Muscle layer of colon (tissue), 2 donors: Measurements from ENCODE around the gene GNAT3.

Experiments
- H3K27ac ChIP-seq: one replicate; pipeline ENCODE4 v1.7.0; 2013; ENCODE audit warnings: low read depth, mild to moderate bottlenecking, low read length, moderate library complexity
- H3K27me3 ChIP-seq, 2 donors: one replicate each; pipeline ENCODE4 v1.7.0; 2013; ENCODE audit warnings: low read length in 2 of 2, mild to moderate bottlenecking in 2 of 2; ENCODE audit not compliant: insufficient read depth in 2 of 2, control insufficient read depth in 1 of 2
- H3K36me3 ChIP-seq: one replicate; pipeline ENCODE4 v1.7.0; 2013; ENCODE audit warnings: mild to moderate bottlenecking, low read length; ENCODE audit not compliant: insufficient read depth
- H3K4me1 ChIP-seq: one replicate; pipeline ENCODE4 v1.7.0; 2013; ENCODE audit warnings: mild to moderate bottlenecking, low read length; ENCODE audit not compliant: insufficient read depth
- H3K4me3 ChIP-seq, 2 donors: one replicate each; pipeline ENCODE4 v1.7.0; 2013; ENCODE audit warnings: low read length in 2 of 2, low read depth in 1 of 2, mild to moderate bottlenecking in 1 of 2, moderate library complexity in 1 of 2
- H3K9ac ChIP-seq: one replicate; pipeline ENCODE4 v1.7.0; 2013; ENCODE audit warnings: low read length
- H3K9me3 ChIP-seq: one replicate; pipeline ENCODE4 v1.7.0; 2013; ENCODE audit warnings: mild to moderate bottlenecking, low read length
- donor health status: abdominal sarcoma.
- donor health status: Adenocarcinoma of cecum.

The GNAT3 gene

GRCh38 chr7:80529362-80529761, 17.5 kb upstream of the GNAT3 start:
- H3K4me1 ChIP-seq: no peaks in the 10 kb centered on the region
- no peaks in the 10 kb centered on the region for H3K36me3 ChIP-seq
- no peak overlapping the region for H3K27ac ChIP-seq
- H3K9me3 ChIP-seq: no peaks in the 10 kb centered on the region
- no peaks in the 10 kb centered on the region for H3K27me3 ChIP-seq
- H3K9ac ChIP-seq: no peak overlapping the region
- no peak overlapping the region for H3K4me3 ChIP-seq

GRCh38 chr7:80528689-80529088, 16.8 kb upstream of the GNAT3 start:
- H3K27me3 ChIP-seq: no peaks in the 10 kb centered on the region
- no peak overlapping the region for H3K4me3 ChIP-seq
- no peak overlapping the region for H3K27ac ChIP-seq
- no peaks in the 10 kb centered on the region for H3K4me1 ChIP-seq
- H3K9ac ChIP-seq: no peak overlapping the region
- no peaks in the 10 kb centered on the region for H3K9me3 ChIP-seq
- no peaks in the 10 kb centered on the region for H3K36me3 ChIP-seq

- no peaks in the 10 kb centered on the region for H3K4me1 ChIP-seq
- H3K4me3 ChIP-seq: no peak overlapping the region
- no peak overlapping the region for H3K27ac ChIP-seq
Observed at GRCh38 chr7:80526472-80526871, 14.6 kb upstream of the GNAT3 start.

GRCh38 chr7:80524693-80525092, 12.8 kb upstream of the GNAT3 start:
- H3K4me1 ChIP-seq: no peaks in the 10 kb centered on the region
- no peak overlapping the region for H3K9ac ChIP-seq
- no peaks in the 10 kb centered on the region for H3K9me3 ChIP-seq
- no peaks in the 10 kb centered on the region for H3K36me3 ChIP-seq
- H3K27me3 ChIP-seq: no peaks in the 10 kb centered on the region
- H3K4me3 ChIP-seq: no peak overlapping the region
- no peak overlapping the region for H3K27ac ChIP-seq

More at GRCh38 chr7:80526472-80526871, 14.6 kb upstream of the GNAT3 start:
- Histone ChIP-seq H3K36me3 (no peaks in the 10 kb centered on the region), H3K9me3 (no peaks in the 10 kb centered on the region), H3K27me3 (no peaks in the 10 kb centered on the region), H3K9ac (no peak overlapping the region)

GRCh38 chr7:80521809-80522208, 9.9 kb upstream of the GNAT3 start:
- H3K27ac ChIP-seq: no peak overlapping the region
- H3K4me1 ChIP-seq: no peaks in the 10 kb centered on the region
- no peak overlapping the region for H3K9ac ChIP-seq
- H3K4me3 ChIP-seq: no peak overlapping the region
- no peaks in the 10 kb centered on the region for H3K27me3 ChIP-seq
- no peaks in the 10 kb centered on the region for H3K9me3 ChIP-seq
- no peaks in the 10 kb centered on the region for H3K36me3 ChIP-seq

- Histone ChIP-seq H3K9me3 (no peaks in the 10 kb centered on the region), H3K27me3 (no peaks in the 10 kb centered on the region), H3K9ac (no peak overlapping the region), H3K36me3 (no peaks in the 10 kb centered on the region), H3K4me3 (no peak overlapping the region), H3K27ac (no peak overlapping the region), H3K4me1 (no peaks in the 10 kb centered on the region)
Observed at GRCh38 chr7:80520199-80520598, 8.3 kb upstream of the GNAT3 start.

- H3K4me1 ChIP-seq: no peaks in the 10 kb centered on the region
- no peak overlapping the region for H3K4me3 ChIP-seq
- H3K9ac ChIP-seq: no peak overlapping the region
- no peaks in the 10 kb centered on the region for H3K27me3 ChIP-seq
- H3K27ac ChIP-seq: no peak overlapping the region
- H3K36me3 ChIP-seq: no peaks in the 10 kb centered on the region
- H3K9me3 ChIP-seq: no peaks in the 10 kb centered on the region
Observed at GRCh38 chr7:80517282-80517747, 5.5 kb upstream of the GNAT3 start.

- no peaks in the 10 kb centered on the region for H3K27me3 ChIP-seq
- no peak overlapping the region for H3K27ac ChIP-seq
- no peaks in the 10 kb centered on the region for H3K9me3 ChIP-seq
- H3K36me3 ChIP-seq: no peaks in the 10 kb centered on the region
- H3K9ac ChIP-seq: no peak overlapping the region
- H3K4me3 ChIP-seq: no peak overlapping the region
- no peaks in the 10 kb centered on the region for H3K4me1 ChIP-seq
Observed at GRCh38 chr7:80515298-80515697, 3.4 kb upstream of the GNAT3 start.

- no peaks in the 10 kb centered on the region for H3K36me3 ChIP-seq
Observed at GRCh38 chr7:80510021-80510420, 1.8 kb downstream of the GNAT3 start.

GRCh38 chr7:80508440-80508839, 3.4 kb downstream of the GNAT3 start:
- H3K27ac ChIP-seq: no peak overlapping the region
- H3K36me3 ChIP-seq: no peaks in the 10 kb centered on the region
- H3K4me1 ChIP-seq: no peaks in the 10 kb centered on the region
- no peaks in the 10 kb centered on the region for H3K9me3 ChIP-seq
- no peak overlapping the region for H3K9ac ChIP-seq
- H3K27me3 ChIP-seq: no peaks in the 10 kb centered on the region
- no peak overlapping the region for H3K4me3 ChIP-seq

More at GRCh38 chr7:80510021-80510420, 1.8 kb downstream of the GNAT3 start:
- no peak overlapping the region for H3K4me3 ChIP-seq
- H3K9ac ChIP-seq: no peak overlapping the region
- H3K9me3 ChIP-seq: no peaks in the 10 kb centered on the region
- no peaks in the 10 kb centered on the region for H3K27me3 ChIP-seq
- H3K4me1 ChIP-seq: no peaks in the 10 kb centered on the region
- H3K27ac ChIP-seq: no peak overlapping the region

GRCh38 chr7:80505900-80506500, 5.9 kb downstream of the GNAT3 start:
- Histone ChIP-seq H3K4me3 (no peak overlapping the region), H3K36me3 (no peaks in the 10 kb centered on the region), H3K9me3 (no peaks in the 10 kb centered on the region), H3K4me1 (no peaks in the 10 kb centered on the region), H3K27ac (no peak overlapping the region), H3K27me3 (no peaks in the 10 kb centered on the region), H3K9ac (no peak overlapping the region)

GRCh38 chr7:80500325-80500724, 11.5 kb downstream of the GNAT3 start:
- no peak overlapping the region for H3K27ac ChIP-seq
- H3K9me3 ChIP-seq: no peaks in the 10 kb centered on the region
- H3K4me1 ChIP-seq: no peaks in the 10 kb centered on the region
- H3K9ac ChIP-seq: no peak overlapping the region
- no peaks in the 10 kb centered on the region for H3K27me3 ChIP-seq
- no peak overlapping the region for H3K4me3 ChIP-seq
- no peaks in the 10 kb centered on the region for H3K36me3 ChIP-seq
